ENCODE results near the gene LSM4.

DNA sequence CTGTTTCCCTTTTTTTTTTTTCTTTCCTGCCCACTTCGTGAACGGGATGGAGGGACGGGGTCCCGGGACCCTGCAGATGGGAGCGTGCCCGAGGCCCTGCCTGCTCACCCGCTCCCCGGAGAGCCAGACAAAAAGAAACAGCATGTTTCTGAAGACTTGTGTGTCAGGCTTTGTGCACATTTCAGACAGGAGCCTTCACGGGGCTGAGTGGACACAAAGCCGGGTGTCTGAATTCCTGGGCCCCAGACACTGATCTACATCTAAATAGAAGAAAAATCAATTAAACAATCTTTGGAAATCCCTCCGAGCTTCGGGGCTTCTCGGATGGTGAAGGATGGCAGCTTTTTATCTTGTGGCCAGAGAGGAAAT is 21.7 kb upstream of the LSM4 start:
- TF ChIP-seq, protein P1, sequence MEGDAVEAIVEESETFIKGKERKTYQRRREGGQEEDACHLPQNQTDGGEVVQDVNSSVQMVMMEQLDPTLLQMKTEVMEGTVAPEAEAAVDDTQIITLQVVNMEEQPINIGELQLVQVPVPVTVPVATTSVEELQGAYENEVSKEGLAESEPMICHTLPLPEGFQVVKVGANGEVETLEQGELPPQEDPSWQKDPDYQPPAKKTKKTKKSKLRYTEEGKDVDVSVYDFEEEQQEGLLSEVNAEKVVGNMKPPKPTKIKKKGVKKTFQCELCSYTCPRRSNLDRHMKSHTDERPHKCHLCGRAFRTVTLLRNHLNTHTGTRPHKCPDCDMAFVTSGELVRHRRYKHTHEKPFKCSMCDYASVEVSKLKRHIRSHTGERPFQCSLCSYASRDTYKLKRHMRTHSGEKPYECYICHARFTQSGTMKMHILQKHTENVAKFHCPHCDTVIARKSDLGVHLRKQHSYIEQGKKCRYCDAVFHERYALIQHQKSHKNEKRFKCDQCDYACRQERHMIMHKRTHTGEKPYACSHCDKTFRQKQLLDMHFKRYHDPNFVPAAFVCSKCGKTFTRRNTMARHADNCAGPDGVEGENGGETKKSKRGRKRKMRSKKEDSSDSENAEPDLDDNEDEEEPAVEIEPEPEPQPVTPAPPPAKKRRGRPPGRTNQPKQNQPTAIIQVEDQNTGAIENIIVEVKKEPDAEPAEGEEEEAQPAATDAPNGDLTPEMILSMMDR (IDR thresholded peaks at IDR 0.05) = no peak
- TF ChIP-seq EP300 (IDR thresholded peaks at IDR 0.05) = no peak

Measured in sigmoid colon (tissue), 4 donors.